ENCODE data around the gene CSF1. TPM values are rescaled to one million over a fixed set of nuclear protein-coding genes. Genes with fewer than 3 reads are reported as not detected.

The CSF1 gene
- polyA plus RNA-seq, 5 donors = 7.2 to 12.1 (median 9.5) TPM

DNA sequence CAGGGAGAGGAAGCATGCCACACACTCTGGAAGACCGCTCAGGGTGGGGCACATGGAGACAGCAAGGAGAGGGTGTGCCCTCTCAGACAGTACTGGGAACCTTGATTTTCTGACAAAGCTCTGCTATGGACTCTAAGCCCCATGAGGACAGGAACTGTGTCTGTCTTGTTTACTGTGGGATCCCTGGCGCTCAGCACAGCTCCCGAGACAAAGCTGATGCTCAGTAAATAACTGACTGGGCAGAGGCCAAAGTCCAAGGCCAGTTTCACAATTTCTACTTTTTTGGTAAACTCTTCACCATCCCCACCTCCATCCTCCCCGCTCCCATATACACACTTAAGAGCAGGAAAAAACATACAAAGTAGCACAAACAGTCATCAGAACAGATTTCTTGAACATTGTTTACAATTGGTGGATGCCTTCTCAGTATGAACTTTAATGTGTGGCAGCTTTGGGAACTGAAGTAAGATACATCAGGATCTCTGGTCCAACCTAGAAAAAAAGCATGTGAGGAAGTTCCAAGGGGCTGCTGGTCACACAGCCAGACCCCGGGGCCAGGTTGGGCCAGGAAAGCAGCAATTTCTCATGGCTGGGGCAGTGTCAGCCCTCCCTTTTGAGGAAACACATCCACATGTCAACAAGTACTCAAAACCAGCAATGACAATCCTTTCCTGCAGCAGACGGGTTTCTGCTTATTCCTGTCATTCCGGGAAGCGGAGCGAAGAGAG, 68.3 kb downstream of the CSF1 start:
- no peak for DNase-seq

DNA sequence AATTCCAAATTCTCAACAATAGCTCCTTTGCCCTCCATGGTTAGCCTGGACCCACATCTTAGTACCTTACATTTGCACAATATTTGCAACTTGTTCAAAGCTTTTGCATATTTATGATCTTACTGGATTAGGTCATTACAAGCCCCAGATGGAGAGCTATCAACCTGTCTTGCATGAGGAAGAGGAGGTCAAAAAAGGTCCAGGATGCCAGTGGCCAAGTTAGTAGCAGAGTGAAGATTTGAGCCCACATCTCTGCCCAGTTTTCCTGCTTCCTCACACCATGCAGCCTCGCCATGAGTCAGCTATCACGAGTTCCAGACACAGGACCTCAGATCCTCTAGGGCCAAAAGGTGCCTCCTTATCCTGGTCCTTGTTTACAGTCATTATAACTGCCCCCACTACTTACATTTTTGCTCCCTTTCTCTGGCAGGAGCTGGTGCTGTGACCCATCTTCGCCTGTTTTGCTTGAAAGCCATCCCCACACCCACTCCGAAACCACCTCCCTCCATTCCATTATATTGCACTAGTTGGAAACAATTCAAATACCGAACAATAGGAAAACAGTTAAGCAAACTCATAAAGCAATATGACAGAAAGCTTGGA, 68.9 kb downstream of the CSF1 start:
- DNase-seq = no peak

Other genes with a start within 250 kb of the CSF1 start
- gene GSTM2, start 242.8 kb upstream of the CSF1 start, polyA plus RNA-seq (ENCODE audit: insufficient read depth in 1 of 5, insufficient read length in 5 of 5, low replicate concordance in 1 of 5) = 100 to 1,000 TPM; 211 to 275 (median 236) TPM
- 100 to 1,000 TPM in 2 of 5 donors, 10 to 100 TPM in 1, 1 to 10 TPM in 2; 1.5 to 172 (median 97.9) TPM for gene GSTM1, start 223.0 kb upstream of the CSF1 start, polyA plus RNA-seq (ENCODE audit: insufficient read depth in 1 of 5, insufficient read length in 5 of 5, low replicate concordance in 1 of 5)
- 10 to 100 TPM; 64.5 to 92.1 (median 73.8) TPM for gene GSTM5, start 198.6 kb upstream of the CSF1 start, polyA plus RNA-seq (ENCODE audit: insufficient read depth in 1 of 5, insufficient read length in 5 of 5, low replicate concordance in 1 of 5)
- 100 to 1,000 TPM; 101 to 145 (median 121) TPM for gene GSTM3, start 169.8 kb upstream of the CSF1 start, polyA plus RNA-seq (ENCODE audit: insufficient read depth in 1 of 5, insufficient read length in 5 of 5, low replicate concordance in 1 of 5)
- gene EPS8L3, start 146.9 kb upstream of the CSF1 start, polyA plus RNA-seq (ENCODE audit: insufficient read depth in 1 of 5, insufficient read length in 5 of 5, low replicate concordance in 1 of 5) = 1 to 10 TPM in 1 of 5 donors, under 1 TPM in 4; 0.22 to 1.5 (median 0.35) TPM
- 10 to 100 TPM; 66.7 to 88.5 (median 85.4) TPM for gene AHCYL1, start 73.9 kb downstream of the CSF1 start, polyA plus RNA-seq (ENCODE audit: insufficient read depth in 1 of 5, insufficient read length in 5 of 5, low replicate concordance in 1 of 5)
- gene STRIP1, start 123.8 kb downstream of the CSF1 start, polyA plus RNA-seq (ENCODE audit: insufficient read depth in 1 of 5, insufficient read length in 5 of 5, low replicate concordance in 1 of 5) = 10 to 100 TPM; 44.6 to 55.4 (median 50.5) TPM
- not detected for gene ALX3, start 159.8 kb downstream of the CSF1 start, polyA plus RNA-seq (ENCODE audit: insufficient read depth in 1 of 5, insufficient read length in 5 of 5, low replicate concordance in 1 of 5)
- gene UBL4B, start 201.6 kb downstream of the CSF1 start, polyA plus RNA-seq (ENCODE audit: insufficient read depth in 1 of 5, insufficient read length in 5 of 5, low replicate concordance in 1 of 5) = not detected
- gene SLC6A17, start 239.6 kb downstream of the CSF1 start, polyA plus RNA-seq (ENCODE audit: insufficient read depth in 1 of 5, insufficient read length in 5 of 5, low replicate concordance in 1 of 5) = under 1 TPM; 0.04 to 0.10 (median 0.04) TPM